Epithelial cell of esophagus (primary cell): Measurements from ENCODE around the gene S100A9.
A peak's percentile ranks its signal among the peaks of the same experiment; 100 is the strongest.

ENCODE experiments used
- DNase-seq: peaks from one replicate; pipeline ENCODE4 v3.0.0; 2010; ENCODE audit warnings: low read depth
- H3K4me3 ChIP-seq: 2 replicates; pipeline ENCODE4 v1.5.1; 2011; ENCODE audit warnings: mild to moderate bottlenecking, low read length, control low read depth
- CTCF ChIP-seq: IDR thresholded peaks from 2 replicates; pipeline ENCODE4 v1.5.1; 2011; ENCODE audit warnings: low read depth, mild to moderate bottlenecking, low read length, control low read depth, inconsistent platforms; ENCODE audit not compliant: insufficient read depth; ENCODE audit errors: missing control alignments

The S100A9 gene

DNA sequence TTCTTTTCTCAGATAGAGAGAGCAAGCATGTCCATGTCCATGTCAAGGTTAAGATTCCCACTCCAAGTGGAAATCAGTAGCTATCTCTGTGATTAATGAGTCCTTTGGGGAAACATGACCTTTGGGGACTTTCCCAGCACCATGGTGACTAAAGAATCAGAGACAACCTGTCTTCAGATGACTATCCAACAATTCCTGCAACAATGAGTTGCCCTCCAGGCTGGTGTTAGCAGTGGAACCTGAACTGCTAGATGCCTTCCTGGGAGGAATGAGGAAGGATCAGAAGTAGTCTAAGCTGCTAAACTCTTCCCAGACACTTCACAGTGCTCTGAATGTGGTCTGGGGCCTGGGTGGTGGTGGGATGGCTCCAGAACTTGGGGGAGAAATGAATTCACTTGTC lies 6.5 kb downstream of the S100A9 start:
- no peak for TF ChIP-seq CTCF
- H3K4me3 ChIP-seq: no peak overlapping the region
- peak; percentile 95 for DNase-seq

GRCh38 chr1:153364766-153365666 lies 7.4 kb downstream of the S100A9 start:
- peak; percentile 94 for DNase-seq
- peak; percentile 9 for TF ChIP-seq CTCF
- no peak overlapping the region for H3K4me3 ChIP-seq

DNA sequence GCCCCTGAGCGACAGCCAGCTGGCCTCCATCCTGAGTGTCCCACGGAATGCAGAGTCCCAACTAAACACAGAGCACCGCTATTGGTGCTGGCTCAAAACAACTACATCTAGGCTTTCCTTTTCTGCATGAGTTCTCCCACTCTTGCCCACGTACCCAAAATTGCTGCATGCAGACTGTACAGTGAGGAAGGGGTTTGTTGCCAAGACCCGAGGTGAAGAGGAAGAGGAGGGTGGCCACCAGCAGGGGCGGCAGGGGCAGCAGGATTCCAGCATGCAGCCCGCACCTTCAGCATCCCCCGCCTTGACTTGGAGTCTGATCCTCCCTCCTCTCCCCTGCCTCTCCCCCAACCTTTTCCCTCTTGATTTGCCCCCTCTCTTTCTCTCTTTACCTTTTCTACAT lies 8.0 kb downstream of the S100A9 start:
- no peak overlapping the region for H3K4me3 ChIP-seq
- DNase-seq: no peak
- TF ChIP-seq CTCF: no peak

- DNase-seq: no peak
- no peak overlapping the region for H3K4me3 ChIP-seq
- no peak for TF ChIP-seq CTCF
Measured at GRCh38 chr1:153366261-153366660, 8.6 kb downstream of the S100A9 start.

DNA sequence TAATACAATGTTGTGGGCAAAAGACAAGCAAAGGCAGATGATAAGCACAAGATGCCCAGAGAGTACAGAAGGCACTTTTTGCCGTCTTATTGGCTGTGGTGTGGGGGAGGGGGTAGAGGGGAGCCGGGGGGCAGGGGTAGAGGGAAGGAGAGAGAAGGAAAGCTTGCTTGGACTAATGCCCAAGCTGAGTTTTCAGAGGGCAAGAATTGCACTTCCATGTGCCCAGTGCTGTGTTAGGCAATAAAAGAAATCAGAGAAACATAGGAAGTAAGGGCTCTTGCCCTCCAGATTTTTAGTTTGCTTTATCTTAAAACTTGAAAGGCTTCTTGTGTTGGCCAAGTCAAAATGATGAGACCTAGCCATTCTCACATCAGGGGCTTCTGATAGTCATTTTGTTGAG lies 9.4 kb downstream of the S100A9 start:
- DNase-seq: no peak
- H3K4me3 ChIP-seq: no peak overlapping the region
- no peak for TF ChIP-seq CTCF

DNA sequence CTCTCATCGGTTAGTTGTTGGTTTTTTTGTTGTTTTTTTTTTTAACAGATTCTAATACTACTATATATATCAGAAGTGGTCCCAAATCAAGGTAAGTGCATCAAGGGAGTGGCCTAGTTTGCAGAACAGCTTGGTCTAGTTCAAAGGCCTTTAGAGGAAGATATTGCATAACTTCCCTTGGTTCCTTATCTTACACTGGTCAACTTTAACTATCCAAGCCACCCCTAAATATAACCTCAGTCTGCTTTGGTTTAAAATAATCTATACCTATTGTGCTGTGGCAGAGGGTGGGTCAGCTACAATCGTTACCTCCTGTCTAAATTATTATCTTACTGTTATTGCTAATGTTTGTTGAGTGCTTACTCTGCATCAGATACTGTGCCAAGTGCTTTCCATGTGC lies 10.8 kb downstream of the S100A9 start:
- no peak for TF ChIP-seq CTCF
- DNase-seq: no peak

GRCh38 chr1:153370146-153370545 lies 12.5 kb downstream of the S100A9 start:
- no peak for TF ChIP-seq CTCF
- H3K4me3 ChIP-seq: no peak overlapping the region
- DNase-seq: no peak

More for the DNA sequence above, 10.8 kb downstream of the S100A9 start:
- H3K4me3 ChIP-seq: no peak overlapping the region
